Sciatic nerve (tissue), 2 donors: ENCODE results near the gene ARMC6. TPM values are rescaled to one million over a fixed set of nuclear protein-coding genes. Genes with fewer than 3 reads are reported as not detected.

Experiments
- ATAC-seq: fragments of 200-7000 bp; cut with Tn5 transposase; one replicate; pipeline ENCODE4 v1.9.1; 2020; ENCODE audit warnings: mild to moderate bottlenecking, moderate library complexity
- DNase-seq: peaks from one replicate; pipeline ENCODE4 v3.0.0-alpha.2; 2020; ENCODE audit warnings: low spot score
- intact Hi-C: fragments of 100-400 bp; cut with DNase I; formaldehyde crosslinking; loops from one replicate; pipeline ENCODE4 v1.14.2; 2022
- total RNA-seq: library from RNA; stranded (reverse); fragmentation: NEBNext Ultra II Directional; extraction: Animal tissue kit (Norgen Biotek cat#: 25700); gene quantifications from one replicate; pipeline ENCODE4 v1.2.1, GENCODE V29; 2021
- donor health status: DM: no; HTN: no; CAD: no.
- donor health status: DM: no; HTN: no; CAD: no.

Gene ARMC6
- total RNA-seq, 1 donor from 2014 or later: 12.3 TPM

- DNase-seq (no peak), ATAC-seq (no peak)
- intact Hi-C loops: no loop called here
Observed at GRCh38 chr19:19051478-19052213, 18.2 kb downstream of the ARMC6 start.

GRCh38 chr19:19052921-19053320, 19.5 kb downstream of the ARMC6 start:
- intact Hi-C loops: no loop called here
- DNase-seq (no peak), ATAC-seq (no peak)

GRCh38 chr19:19053508-19054314, 20.3 kb downstream of the ARMC6 start:
- ATAC-seq (peak; percentile 82), DNase-seq (peak; percentile 78)
- intact Hi-C loops: no loop called here

- no peak for ATAC-seq
- no peak for DNase-seq
- intact Hi-C loops: no loop called here
Observed at GRCh38 chr19:19054315-19054938, 21.0 kb downstream of the ARMC6 start.

GRCh38 chr19:19054939-19055440, 21.6 kb downstream of the ARMC6 start:
- DNase-seq (no peak), ATAC-seq (no peak)
- intact Hi-C loops: no loop called here

GRCh38 chr19:19055701-19056100, 22.3 kb downstream of the ARMC6 start:
- ATAC-seq (no peak), DNase-seq (no peak)
- intact Hi-C loops: no loop called here

GRCh38 chr19:19056636-19057275, 23.4 kb downstream of the ARMC6 start:
- intact Hi-C loops: no loop called here
- ATAC-seq (no peak), DNase-seq (no peak)

GRCh38 chr19:19057317-19057716, 23.9 kb downstream of the ARMC6 start:
- intact Hi-C loops: no loop called here
- ATAC-seq (no peak), DNase-seq (no peak)

- ATAC-seq (no peak), DNase-seq (no peak)
- intact Hi-C loops: no loop called here
Observed at GRCh38 chr19:19057720-19058119, 24.3 kb downstream of the ARMC6 start.

GRCh38 chr19:19059018-19059836, 25.8 kb downstream of the ARMC6 start:
- ATAC-seq (no peak), DNase-seq (no peak)
- intact Hi-C loops: no loop called here

GRCh38 chr19:19059837-19060611, 26.6 kb downstream of the ARMC6 start:
- ATAC-seq (no peak), DNase-seq (no peak)
- intact Hi-C loops: no loop called here

- no peak for ATAC-seq
- intact Hi-C loops: no loop called here
- no peak for DNase-seq
Observed at GRCh38 chr19:19061506-19061905, 28.1 kb downstream of the ARMC6 start.

- intact Hi-C loops: no loop called here
- ATAC-seq: no peak
Observed at GRCh38 chr19:19062454-19063182, 29.2 kb downstream of the ARMC6 start.

GRCh38 chr19:19063183-19064097, 30.0 kb downstream of the ARMC6 start, which contains the start of gene SLC25A42:
SLC25A42 (plus strand) TSS chr19:19063994; CDS start chr19:19096125, 32,131 bp downstream.
- intact Hi-C loops: no loop called here
- DNase-seq (peak; percentile 99), ATAC-seq (peak; percentile 98)

More at GRCh38 chr19:19062454-19063182, 29.2 kb downstream of the ARMC6 start:
- no peak for DNase-seq

- intact Hi-C loops: no loop called here
- DNase-seq (no peak), ATAC-seq (no peak)
Observed at GRCh38 chr19:19064098-19064722, 30.8 kb downstream of the ARMC6 start.
